ENCODE measurements around the gene TMPRSS3. TPM values are rescaled to one million over a fixed set of nuclear protein-coding genes. Genes with fewer than 3 reads are reported as not detected.

The TMPRSS3 gene
- polyA plus RNA-seq, 2 of the 4 experiments (the other 2 are of a cell fraction) = 0.10 to 0.12 TPM

GRCh38 chr21:42341776-42342542 is 53.9 kb downstream of the TMPRSS3 start (continued):
- no peak for TF ChIP-seq ZNF302 (CRISPR knock-in tag; IDR thresholded peaks at IDR 0.05)
- no peak for TF ChIP-seq ZSCAN20 (CRISPR knock-in tag; IDR thresholded peaks at IDR 0.05)
- no peak for TF ChIP-seq EHF (CRISPR knock-in tag; IDR thresholded peaks at IDR 0.05)
- no peak for TF ChIP-seq CHD4 (IDR thresholded peaks at IDR 0.05; ENCODE audit: borderline replicate concordance)

- ATAC-seq (no peak), FAIRE-seq (no peak), DNase-seq (ENCODE audit: low read depth in 1 of 2, low spot score in 1 of 2) (no peak)
- ChIA-PET CTCF (interaction anchor here (0.7 to 1.5 kb wide), 4 partner anchors 41 to 195 kb away, joined by 3 to 4 read pairs (median 3); no protein-coding TSS in a partner anchor), POLR2A (no interaction called here)
- no peak overlapping the region for H3K27ac ChIP-seq
- 81% methylated on average over 23 of the region's 24 CpGs for WGBS (ENCODE audit: missing lambda C conversion rate)
- H3K9me3 ChIP-seq = no peaks in the 10 kb centered on the region
- TF ChIP-seq CEBPB (IDR thresholded peaks at IDR 0.05) (no peak), EHMT2 (IDR thresholded peaks at IDR 0.05; ENCODE audit: low read depth) (no peak), JUN (IDR thresholded peaks at IDR 0.05) (no peak), ZC3H11A (IDR thresholded peaks at IDR 0.05) (no peak), EP300 (IDR thresholded peaks at IDR 0.05) (no peak), RCOR1 (IDR thresholded peaks at IDR 0.05; ENCODE audit: low read depth, low read length) (no peak), CTCF (IDR thresholded peaks at IDR 0.05) (no peak), RFX5 (IDR thresholded peaks at IDR 0.05) (no peak), MAX (IDR thresholded peaks at IDR 0.05) (no peak)
- no peak overlapping the region for H3K4me3 ChIP-seq
- H3K4me2 ChIP-seq = no peak overlapping the region
- H3K4me1 ChIP-seq = no peaks in the 10 kb centered on the region
Measured at GRCh38 chr21:42340187-42341050, 55.4 kb downstream of the TMPRSS3 start.

- 83% methylated on average over 12 of the region's 17 CpGs for WGBS (ENCODE audit: missing lambda C conversion rate)
- H3K4me3 ChIP-seq = no peak overlapping the region
- FAIRE-seq (no peak), DNase-seq (ENCODE audit: low read depth in 1 of 2, low spot score in 1 of 2) (no peak), ATAC-seq (no peak)
- H3K4me2 ChIP-seq = no peak overlapping the region
- POLR2A ChIA-PET = no interaction called here
- H3K27ac ChIP-seq = no peak overlapping the region
- H3K4me1 ChIP-seq = no peaks in the 10 kb centered on the region
- no peaks in the 10 kb centered on the region for H3K9me3 ChIP-seq
- CTCF ChIA-PET = interaction anchor here (0.5 to 3.0 kb wide), 18 partner anchors 8 to 227 kb away, joined by 3 to 14 read pairs (median 4); no protein-coding TSS in a partner anchor
- no peak for TF ChIP-seq KDM5A (IDR thresholded peaks at IDR 0.05)
- no peak for TF ChIP-seq HEYL (CRISPR knock-in tag; IDR thresholded peaks at IDR 0.05)
- no peak for TF ChIP-seq E2F6 (IDR thresholded peaks at IDR 0.05; ENCODE audit: borderline replicate concordance, low read depth)
- TF ChIP-seq GATA3 (IDR thresholded peaks at IDR 0.05; ENCODE audit: borderline replicate concordance) = no peak
- TF ChIP-seq CEBPB (IDR thresholded peaks at IDR 0.05) = no peak
- TF ChIP-seq MAZ (IDR thresholded peaks at IDR 0.05; ENCODE audit: borderline replicate concordance, low read depth, low read length) = no peak
- no peak for TF ChIP-seq HDAC2 (IDR thresholded peaks at IDR 0.05)
- TF ChIP-seq JUNB (IDR thresholded peaks at IDR 0.05) = no peak
- no peak for TF ChIP-seq MAFK (IDR thresholded peaks at IDR 0.05; ENCODE audit: partially characterized antibody)
- TF ChIP-seq BCL3 (IDR thresholded peaks at IDR 0.05) = no peak
- TF ChIP-seq TP53 (CRISPR knock-in tag; IDR thresholded peaks at IDR 0.05) = no peak
- no peak for TF ChIP-seq RARB (CRISPR knock-in tag; IDR thresholded peaks at IDR 0.05)
- TF ChIP-seq NR3C1 (IDR thresholded peaks at IDR 0.05) = no peak
- TF ChIP-seq PBX3 (IDR thresholded peaks at IDR 0.05) = no peak
- no peak for TF ChIP-seq ZNF302 (CRISPR knock-in tag; IDR thresholded peaks at IDR 0.05)
- TF ChIP-seq EP300 (IDR thresholded peaks at IDR 0.05) = no peak
- TF ChIP-seq POLR2A (IDR thresholded peaks at IDR 0.05; ENCODE audit: low read length) = no peak
Measured at GRCh38 chr21:42338729-42339715, 56.8 kb downstream of the TMPRSS3 start.
